LNCAP (cell line): ENCODE measurements around the gene SRGAP3.

Experiments used
- TF ChIP-seq, protein P1 (sequence below): fragments of 450-650 bp; IDR thresholded peaks from 2 replicates; pipeline ENCODE4 v1.5.1; 2017; ENCODE audit warnings: mild to moderate bottlenecking

Gene SRGAP3

DNA sequence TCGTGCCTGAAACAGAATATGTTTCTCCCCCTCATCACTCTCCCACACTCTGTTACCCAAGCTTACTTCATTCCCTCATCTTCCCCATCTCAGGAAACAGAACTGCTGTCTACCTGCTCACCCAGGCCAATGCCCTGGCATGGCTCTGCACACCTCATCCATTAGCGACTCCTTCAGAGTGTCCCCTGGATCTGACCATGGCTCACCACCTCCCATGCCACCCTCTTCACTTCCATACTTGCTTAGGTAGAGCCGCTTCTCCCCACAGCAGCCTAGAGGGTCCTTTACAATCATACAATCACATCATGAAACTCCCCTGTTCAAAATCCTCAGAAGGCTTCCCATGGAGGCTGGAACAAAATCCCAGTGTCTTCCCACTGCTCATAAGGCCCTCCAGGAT, 252.3 kb downstream of the SRGAP3 start:
- TF ChIP-seq, protein P1, sequence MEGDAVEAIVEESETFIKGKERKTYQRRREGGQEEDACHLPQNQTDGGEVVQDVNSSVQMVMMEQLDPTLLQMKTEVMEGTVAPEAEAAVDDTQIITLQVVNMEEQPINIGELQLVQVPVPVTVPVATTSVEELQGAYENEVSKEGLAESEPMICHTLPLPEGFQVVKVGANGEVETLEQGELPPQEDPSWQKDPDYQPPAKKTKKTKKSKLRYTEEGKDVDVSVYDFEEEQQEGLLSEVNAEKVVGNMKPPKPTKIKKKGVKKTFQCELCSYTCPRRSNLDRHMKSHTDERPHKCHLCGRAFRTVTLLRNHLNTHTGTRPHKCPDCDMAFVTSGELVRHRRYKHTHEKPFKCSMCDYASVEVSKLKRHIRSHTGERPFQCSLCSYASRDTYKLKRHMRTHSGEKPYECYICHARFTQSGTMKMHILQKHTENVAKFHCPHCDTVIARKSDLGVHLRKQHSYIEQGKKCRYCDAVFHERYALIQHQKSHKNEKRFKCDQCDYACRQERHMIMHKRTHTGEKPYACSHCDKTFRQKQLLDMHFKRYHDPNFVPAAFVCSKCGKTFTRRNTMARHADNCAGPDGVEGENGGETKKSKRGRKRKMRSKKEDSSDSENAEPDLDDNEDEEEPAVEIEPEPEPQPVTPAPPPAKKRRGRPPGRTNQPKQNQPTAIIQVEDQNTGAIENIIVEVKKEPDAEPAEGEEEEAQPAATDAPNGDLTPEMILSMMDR = no peak

DNA sequence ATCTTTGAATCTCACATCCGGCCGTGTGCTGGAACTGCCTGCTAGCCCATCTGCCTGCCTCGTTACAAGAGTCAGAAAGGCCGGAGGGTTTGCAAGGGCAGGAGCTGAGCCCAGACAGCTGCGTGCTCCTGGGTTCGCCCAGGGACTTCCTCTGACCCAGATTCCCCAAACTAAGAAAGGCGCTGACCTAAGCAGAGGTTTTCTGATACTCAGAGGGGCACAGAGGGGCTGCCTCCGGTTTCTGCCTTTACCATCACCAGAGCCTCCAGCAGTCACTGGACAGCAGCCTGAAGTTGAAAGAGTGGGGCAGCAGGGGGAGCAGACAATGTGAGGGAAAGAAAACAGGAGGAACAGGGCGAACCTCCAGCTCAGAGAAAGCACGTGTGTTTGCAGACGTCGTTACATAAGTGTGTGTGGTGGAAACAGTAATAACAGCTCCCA, 252.7 kb downstream of the SRGAP3 start:
- TF ChIP-seq, protein P1 = no peak

DNA sequence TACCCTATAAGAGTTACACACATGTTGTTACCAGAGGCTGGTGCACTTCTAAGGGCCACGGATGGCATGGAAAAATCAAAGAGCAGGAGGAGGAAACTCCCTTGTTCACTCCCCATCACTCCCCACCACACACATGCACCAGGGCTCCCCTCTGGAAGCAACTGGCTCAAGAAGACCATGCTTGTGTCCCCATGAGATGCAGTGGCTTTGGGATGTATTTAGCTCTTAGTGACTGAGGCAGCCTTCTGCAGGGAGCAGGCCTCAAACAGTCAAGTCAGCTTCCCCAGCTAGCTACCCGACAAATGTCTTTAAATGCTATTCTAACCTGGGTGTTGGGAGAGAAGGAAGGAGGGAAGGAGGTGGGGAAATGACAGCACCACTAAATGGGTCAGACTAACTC, 253.2 kb downstream of the SRGAP3 start:
- TF ChIP-seq, protein P1 = no peak

DNA sequence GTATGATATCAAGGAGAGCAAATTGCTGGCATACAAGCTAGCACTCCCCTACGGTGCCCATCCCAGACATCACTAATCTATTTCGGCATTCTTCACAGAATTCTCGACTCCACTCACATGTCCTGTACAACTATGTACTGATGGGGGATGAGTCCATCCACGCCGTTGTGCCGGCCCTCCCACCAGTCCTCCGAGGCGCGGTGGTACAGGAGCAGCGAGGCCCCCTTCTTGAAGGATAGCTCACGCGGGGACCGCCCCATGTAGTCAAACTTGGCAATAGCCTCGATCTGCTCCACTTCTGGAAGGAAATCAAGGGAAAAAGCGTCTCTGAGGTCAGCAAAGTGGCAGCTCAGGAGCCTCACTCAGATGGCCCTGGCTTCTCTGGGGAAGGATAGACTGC, 255.2 kb downstream of the SRGAP3 start:
- TF ChIP-seq, protein P1 = no peak

DNA sequence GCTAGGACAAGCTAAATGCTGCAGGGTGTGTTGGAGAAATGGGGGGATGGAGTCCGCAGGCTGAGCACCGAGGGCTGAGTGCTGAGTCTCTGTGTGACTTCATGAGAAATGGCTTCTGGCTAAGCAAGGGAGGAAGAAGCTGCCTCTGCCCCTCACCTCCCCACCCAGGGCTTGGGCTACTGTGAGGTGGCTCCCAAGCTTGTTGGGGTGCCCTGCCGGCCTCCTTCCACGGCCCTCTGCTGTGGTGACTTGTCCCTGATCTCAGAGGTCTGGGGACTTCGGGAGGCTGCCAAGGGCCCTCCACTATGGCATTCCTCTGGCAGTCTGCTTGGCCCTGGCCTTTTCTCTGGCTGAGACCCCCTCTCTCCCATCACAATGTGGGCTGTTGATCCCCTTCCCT, 256.1 kb downstream of the SRGAP3 start:
- TF ChIP-seq, protein P1 = no peak

DNA sequence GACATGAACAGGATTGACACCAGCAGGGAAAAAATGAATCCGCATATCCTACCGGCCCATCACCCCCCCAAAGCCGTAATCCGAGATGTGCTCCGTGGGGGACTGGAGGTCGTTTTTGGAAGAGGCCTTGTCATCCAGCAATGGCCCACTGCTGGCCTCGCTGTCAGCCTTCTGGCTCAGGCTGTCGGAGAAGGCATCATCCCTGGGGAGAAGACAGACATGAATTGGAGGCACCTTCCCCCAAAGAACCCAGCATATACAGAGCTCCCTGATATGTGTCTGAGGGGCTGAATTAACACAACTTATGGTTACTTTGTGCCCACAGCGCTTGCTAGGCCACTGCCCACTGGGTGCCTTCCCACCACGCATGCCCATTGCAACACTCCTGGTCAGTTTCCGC, 256.6 kb downstream of the SRGAP3 start:
- TF ChIP-seq, protein P1 = no peak

DNA sequence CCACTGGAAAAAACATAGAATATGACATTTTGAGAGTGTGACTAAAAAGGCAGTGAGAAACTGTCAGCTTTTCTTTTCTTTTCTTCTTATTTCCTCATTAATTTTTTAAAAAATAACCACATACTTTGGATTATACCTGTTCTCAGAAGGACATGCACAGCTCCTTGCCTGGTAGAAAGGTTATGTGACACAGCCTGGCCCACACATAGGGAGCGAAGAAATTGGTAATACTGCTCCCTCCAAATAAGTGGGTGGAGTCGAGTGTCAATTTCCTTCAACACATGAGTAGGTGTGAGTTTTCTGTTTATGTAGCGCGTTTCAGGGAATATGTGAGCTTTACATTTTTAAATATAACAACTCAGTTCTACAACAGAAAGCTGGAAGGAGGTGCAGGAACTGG, 257.2 kb downstream of the SRGAP3 start:
- TF ChIP-seq, protein P1 = no peak
